Parathyroid adenoma (tissue), 2 donors: ENCODE data around the gene C1R.

ENCODE experiments used
- H2AFZ ChIP-seq: fragments of 300-600 bp; sonication (generic); one replicate; pipeline ENCODE4 v1.7.0; 2017; ENCODE audit warnings: antibody characterized with exemption, mild to moderate bottlenecking
- H3K27ac ChIP-seq: fragments of 300-600 bp; sonication (generic); one replicate; pipeline ENCODE4 v1.7.0; 2017
- H3K27me3 ChIP-seq: fragments of 300-600 bp; sonication (generic); one replicate; pipeline ENCODE4 v1.7.0; 2017; ENCODE audit warnings: low read length; ENCODE audit not compliant: control insufficient read depth, insufficient read depth
- H3K36me3 ChIP-seq: fragments of 300-600 bp; sonication (generic); one replicate; pipeline ENCODE4 v1.7.0; 2017; ENCODE audit warnings: low read length; ENCODE audit not compliant: control insufficient read depth, insufficient read depth
- H3K4me1 ChIP-seq: fragments of 300-600 bp; sonication (generic); one replicate; pipeline ENCODE4 v1.7.0; 2017; ENCODE audit warnings: control low read depth
- H3K4me2 ChIP-seq: fragments of 300-600 bp; sonication (generic); one replicate; pipeline ENCODE4 v1.7.0; 2017; ENCODE audit warnings: low read length
- H3K4me3 ChIP-seq: fragments of 300-600 bp; sonication (generic); one replicate; pipeline ENCODE4 v1.7.0; 2017; ENCODE audit warnings: low read depth, low read length
- H3K79me2 ChIP-seq: fragments of 300-600 bp; sonication (generic); one replicate; pipeline ENCODE4 v1.7.0; 2017; ENCODE audit warnings: control low read depth
- H3K9ac ChIP-seq: fragments of 300-600 bp; sonication (generic); one replicate; pipeline ENCODE4 v1.7.0; 2017; ENCODE audit warnings: mild to moderate bottlenecking
- H3K9me3 ChIP-seq: fragments of 300-600 bp; sonication (generic); one replicate; pipeline ENCODE4 v1.7.0; 2017; ENCODE audit warnings: low read length; ENCODE audit not compliant: control insufficient read depth
- TF ChIP-seq, protein P1 (sequence below): fragments of 300-600 bp; sonication (generic); IDR thresholded peaks from one replicate; pipeline ENCODE4 v1.7.0; 2017; ENCODE audit warnings: antibody characterized with exemption, mild to moderate bottlenecking
- donor health status: primary hyperparathyroidism.

The C1R gene

GRCh38 chr12:7069386-7069785 lies 22.9 kb downstream of the C1R start:
- H3K9me3 ChIP-seq, result no peaks in the 10 kb centered on the region
- H3K36me3 ChIP-seq, result no peaks in the 10 kb centered on the region
- H2AFZ ChIP-seq, result no peak overlapping the region
- no peaks in the 10 kb centered on the region for H3K79me2 ChIP-seq
- no peaks in the 10 kb centered on the region for H3K27me3 ChIP-seq
- TF ChIP-seq, protein P1, sequence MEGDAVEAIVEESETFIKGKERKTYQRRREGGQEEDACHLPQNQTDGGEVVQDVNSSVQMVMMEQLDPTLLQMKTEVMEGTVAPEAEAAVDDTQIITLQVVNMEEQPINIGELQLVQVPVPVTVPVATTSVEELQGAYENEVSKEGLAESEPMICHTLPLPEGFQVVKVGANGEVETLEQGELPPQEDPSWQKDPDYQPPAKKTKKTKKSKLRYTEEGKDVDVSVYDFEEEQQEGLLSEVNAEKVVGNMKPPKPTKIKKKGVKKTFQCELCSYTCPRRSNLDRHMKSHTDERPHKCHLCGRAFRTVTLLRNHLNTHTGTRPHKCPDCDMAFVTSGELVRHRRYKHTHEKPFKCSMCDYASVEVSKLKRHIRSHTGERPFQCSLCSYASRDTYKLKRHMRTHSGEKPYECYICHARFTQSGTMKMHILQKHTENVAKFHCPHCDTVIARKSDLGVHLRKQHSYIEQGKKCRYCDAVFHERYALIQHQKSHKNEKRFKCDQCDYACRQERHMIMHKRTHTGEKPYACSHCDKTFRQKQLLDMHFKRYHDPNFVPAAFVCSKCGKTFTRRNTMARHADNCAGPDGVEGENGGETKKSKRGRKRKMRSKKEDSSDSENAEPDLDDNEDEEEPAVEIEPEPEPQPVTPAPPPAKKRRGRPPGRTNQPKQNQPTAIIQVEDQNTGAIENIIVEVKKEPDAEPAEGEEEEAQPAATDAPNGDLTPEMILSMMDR, result no peak
- no peak overlapping the region for H3K4me3 ChIP-seq
- no peaks in the 10 kb centered on the region for H3K4me1 ChIP-seq
- H3K4me2 ChIP-seq, result no peak overlapping the region
- no peak overlapping the region for H3K9ac ChIP-seq
- H3K27ac ChIP-seq, result no peak overlapping the region

DNA sequence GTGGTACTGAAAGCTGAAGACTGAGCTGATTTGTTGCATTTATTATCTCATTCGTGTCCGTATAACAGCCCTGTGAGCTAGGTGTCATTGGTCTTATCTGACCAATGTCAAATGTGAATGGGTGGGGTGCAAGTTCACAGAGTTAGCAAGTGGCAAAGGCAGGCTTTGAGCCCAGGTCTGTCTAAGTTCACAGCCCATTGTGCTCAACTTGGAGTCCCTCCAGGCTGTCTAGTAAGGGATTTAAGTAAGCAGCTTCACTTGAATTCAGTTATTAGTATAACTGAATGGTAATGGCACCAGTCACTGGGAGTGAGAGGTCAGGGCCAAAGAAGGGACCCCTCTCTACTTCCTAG lies 23.3 kb downstream of the C1R start:
- TF ChIP-seq, protein P1, result no peak
- no peak overlapping the region for H3K27ac ChIP-seq
- H3K79me2 ChIP-seq, result no peaks in the 10 kb centered on the region
- H3K36me3 ChIP-seq, result no peaks in the 10 kb centered on the region
- H3K9ac ChIP-seq, result no peak overlapping the region
- no peak overlapping the region for H3K4me2 ChIP-seq
- H3K27me3 ChIP-seq, result no peaks in the 10 kb centered on the region
- no peak overlapping the region for H3K4me3 ChIP-seq
- no peaks in the 10 kb centered on the region for H3K9me3 ChIP-seq
- H3K4me1 ChIP-seq, result no peaks in the 10 kb centered on the region
- no peak overlapping the region for H2AFZ ChIP-seq

DNA sequence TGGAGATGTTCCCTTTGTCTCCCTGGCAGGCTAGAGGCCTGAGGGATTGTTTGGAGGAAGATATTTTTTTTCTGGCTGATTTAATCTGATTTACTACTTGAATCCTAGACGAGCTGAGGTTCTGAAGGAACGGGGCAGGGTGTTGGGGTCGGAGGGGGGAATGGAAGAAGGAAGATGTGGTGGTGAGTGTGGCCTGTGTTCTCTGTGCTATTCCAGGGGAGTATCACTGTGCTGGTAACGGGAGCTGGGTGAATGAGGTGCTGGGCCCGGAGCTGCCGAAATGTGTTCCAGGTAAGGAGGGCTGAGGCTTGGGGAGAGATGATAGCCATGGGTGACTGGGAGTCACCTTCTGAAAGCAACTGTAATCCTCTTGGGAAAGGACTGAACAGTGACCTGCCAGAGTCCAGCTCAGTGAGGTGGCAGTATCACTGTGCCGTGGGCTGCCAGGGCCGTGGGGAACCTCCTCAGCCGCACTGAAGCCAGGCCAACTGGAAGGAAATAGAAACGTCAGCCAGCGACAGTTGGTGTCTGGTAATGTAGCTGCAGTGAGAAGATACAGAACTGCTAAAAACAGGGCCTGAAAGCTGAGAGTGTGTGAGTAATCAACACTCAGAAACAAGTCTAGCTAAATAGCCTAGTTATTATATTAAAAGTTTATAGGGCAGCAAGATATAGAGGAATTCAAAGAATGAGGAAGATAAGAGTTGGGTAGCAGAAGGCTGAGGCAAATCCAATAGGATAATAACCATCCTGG lies 23.8 kb downstream of the C1R start:
- H2AFZ ChIP-seq, result no peak overlapping the region
- TF ChIP-seq, protein P1, result no peak
- no peak overlapping the region for H3K27ac ChIP-seq

GRCh38 chr12:7067096-7067495 lies 25.1 kb downstream of the C1R start:
- no peak overlapping the region for H3K4me3 ChIP-seq
- TF ChIP-seq, protein P1, result no peak
- no peak overlapping the region for H3K27ac ChIP-seq
- H3K79me2 ChIP-seq, result no peaks in the 10 kb centered on the region
- H2AFZ ChIP-seq, result no peak overlapping the region
- H3K27me3 ChIP-seq, result no peaks in the 10 kb centered on the region
- H3K36me3 ChIP-seq, result no peaks in the 10 kb centered on the region
- H3K4me2 ChIP-seq, result no peak overlapping the region
- no peaks in the 10 kb centered on the region for H3K9me3 ChIP-seq
- no peaks in the 10 kb centered on the region for H3K4me1 ChIP-seq
- no peak overlapping the region for H3K9ac ChIP-seq

More for the DNA sequence above, 23.8 kb downstream of the C1R start:
- no peak overlapping the region for H3K4me2 ChIP-seq
- no peaks in the 10 kb centered on the region for H3K79me2 ChIP-seq
- no peaks in the 10 kb centered on the region for H3K9me3 ChIP-seq
- no peak overlapping the region for H3K9ac ChIP-seq
- H3K4me1 ChIP-seq, result no peaks in the 10 kb centered on the region
- H3K27me3 ChIP-seq, result no peaks in the 10 kb centered on the region
- no peak overlapping the region for H3K4me3 ChIP-seq
- no peaks in the 10 kb centered on the region for H3K36me3 ChIP-seq

- no peak overlapping the region for H3K4me2 ChIP-seq
- no peaks in the 10 kb centered on the region for H3K9me3 ChIP-seq
- no peaks in the 10 kb centered on the region for H3K79me2 ChIP-seq
- no peak overlapping the region for H3K9ac ChIP-seq
- H3K27me3 ChIP-seq, result no peaks in the 10 kb centered on the region
- no peak overlapping the region for H2AFZ ChIP-seq
- H3K4me1 ChIP-seq, result no peaks in the 10 kb centered on the region
- no peaks in the 10 kb centered on the region for H3K36me3 ChIP-seq
- H3K4me3 ChIP-seq, result no peak overlapping the region
- no peak overlapping the region for H3K27ac ChIP-seq
- TF ChIP-seq, protein P1, result no peak
Measured at GRCh38 chr12:7066596-7066995, 25.6 kb downstream of the C1R start.
